HEK293 (cell line): Measurements from ENCODE around the gene HSDL2.

Source experiments
- GLIS2 ChIP-seq: fragments of 450-650 bp; formaldehyde crosslinking; IDR thresholded peaks from 2 replicates; pipeline ENCODE4 v1.5.1; 2016; ENCODE audit warnings: missing biosample characterization, missing genetic modification characterization
- KLF9 ChIP-seq: fragments of 450-650 bp; formaldehyde crosslinking; IDR thresholded peaks from 2 replicates; pipeline ENCODE4 v1.5.1; 2016; ENCODE audit warnings: missing biosample characterization, missing genetic modification characterization, low read depth
- MZF1 ChIP-seq: fragments of 450-650 bp; formaldehyde crosslinking; IDR thresholded peaks from 2 replicates; pipeline ENCODE4 v1.5.1; 2017; ENCODE audit warnings: missing biosample characterization, missing genetic modification characterization, borderline replicate concordance
- REPIN1 ChIP-seq: fragments of 450-650 bp; formaldehyde crosslinking; IDR thresholded peaks from 2 replicates; pipeline ENCODE4 v1.5.1; 2017; ENCODE audit warnings: missing biosample characterization, missing genetic modification characterization, low read depth
- SP7 ChIP-seq: fragments of 450-650 bp; formaldehyde crosslinking; IDR thresholded peaks from 2 replicates; pipeline ENCODE4 v1.5.1; 2016; ENCODE audit warnings: missing biosample characterization, missing genetic modification characterization
- ZBTB1 ChIP-seq: fragments of 450-650 bp; formaldehyde crosslinking; IDR thresholded peaks from 2 replicates; pipeline ENCODE4 v1.5.1; 2016; ENCODE audit warnings: missing biosample characterization, missing genetic modification characterization
- ZBTB17 ChIP-seq: fragments of 450-650 bp; formaldehyde crosslinking; IDR thresholded peaks from 2 replicates; pipeline ENCODE4 v1.5.1; 2016; ENCODE audit warnings: missing biosample characterization, missing genetic modification characterization
- ZBTB48 ChIP-seq: fragments of 450-650 bp; formaldehyde crosslinking; IDR thresholded peaks from 2 replicates; pipeline ENCODE4 v1.5.1; 2016; ENCODE audit warnings: missing biosample characterization, missing genetic modification characterization
- ZNF133 ChIP-seq: fragments of 450-650 bp; formaldehyde crosslinking; IDR thresholded peaks from 2 replicates; pipeline ENCODE4 v1.5.1; 2016; ENCODE audit warnings: missing biosample characterization, missing genetic modification characterization
- ZNF140 ChIP-seq: fragments of 450-650 bp; formaldehyde crosslinking; IDR thresholded peaks from 2 replicates; pipeline ENCODE4 v1.5.1; 2016; ENCODE audit warnings: missing biosample characterization, missing genetic modification characterization
- ZNF155 ChIP-seq: fragments of 450-650 bp; formaldehyde crosslinking; IDR thresholded peaks from 2 replicates; pipeline ENCODE4 v1.5.1; 2016; ENCODE audit warnings: missing biosample characterization, missing genetic modification characterization
- ZNF202 ChIP-seq: fragments of 450-650 bp; formaldehyde crosslinking; IDR thresholded peaks from 2 replicates; pipeline ENCODE4 v1.5.1; 2016; ENCODE audit warnings: missing biosample characterization, missing genetic modification characterization, borderline replicate concordance
- ZNF223 ChIP-seq: fragments of 450-650 bp; formaldehyde crosslinking; IDR thresholded peaks from 2 replicates; pipeline ENCODE4 v1.5.1; 2016; ENCODE audit warnings: missing biosample characterization, missing genetic modification characterization
- ZNF274 ChIP-seq, 2 experiments: fragments of 200-500 bp in 1 of 2; fragments of 450-650 bp in 1 of 2; sonication (Bioruptor generic) in 1 of 2; formaldehyde crosslinking in 1 of 2; IDR thresholded peaks; 2 replicates each; pipeline versions ENCODE4 v1.5.1 to v1.6.1; 2014 to 2016; ENCODE audit warnings: borderline replicate concordance in 1 of 2, inconsistent platforms in 1 of 2, low read length in 1 of 2, missing biosample characterization in 1 of 2, missing genetic modification characterization in 1 of 2
- ZNF324 ChIP-seq: fragments of 450-650 bp; formaldehyde crosslinking; IDR thresholded peaks from 2 replicates; pipeline ENCODE4 v1.5.1; 2016; ENCODE audit warnings: missing biosample characterization, missing genetic modification characterization
- ZNF341 ChIP-seq: fragments of 450-650 bp; formaldehyde crosslinking; IDR thresholded peaks from 2 replicates; pipeline ENCODE4; 2016; ENCODE audit warnings: low read depth, missing biosample characterization, missing genetic modification characterization
- ZNF391 ChIP-seq: fragments of 450-650 bp; formaldehyde crosslinking; IDR thresholded peaks from 2 replicates; pipeline ENCODE4 v1.5.1; 2016; ENCODE audit warnings: low read depth, missing biosample characterization, missing genetic modification characterization, borderline replicate concordance
- ZNF473 ChIP-seq: fragments of 450-650 bp; formaldehyde crosslinking; IDR thresholded peaks from 2 replicates; pipeline ENCODE4 v1.5.1; 2017; ENCODE audit warnings: missing biosample characterization, missing genetic modification characterization
- ZNF571 ChIP-seq: fragments of 450-650 bp; formaldehyde crosslinking; IDR thresholded peaks from 2 replicates; pipeline ENCODE4 v1.5.0; 2017; ENCODE audit warnings: missing biosample characterization, missing genetic modification characterization
- ZNF610 ChIP-seq: fragments of 450-650 bp; formaldehyde crosslinking; IDR thresholded peaks from 2 replicates; pipeline ENCODE4 v1.5.1; 2016; ENCODE audit warnings: missing biosample characterization, missing genetic modification characterization, borderline replicate concordance
- ZNF629 ChIP-seq: fragments of 450-650 bp; formaldehyde crosslinking; IDR thresholded peaks from 2 replicates; pipeline ENCODE4 v1.5.1; 2017; ENCODE audit warnings: missing biosample characterization, missing genetic modification characterization
- ZNF76 ChIP-seq: fragments of 450-650 bp; formaldehyde crosslinking; IDR thresholded peaks from 2 replicates; pipeline ENCODE4; 2016; ENCODE audit warnings: low read depth, missing biosample characterization, missing genetic modification characterization, borderline replicate concordance
- ZNF830 ChIP-seq: fragments of 450-650 bp; IDR thresholded peaks from 2 replicates; pipeline ENCODE4 v1.5.0; 2018; ENCODE audit warnings: missing biosample characterization, missing genetic modification characterization, low read depth, mild to moderate bottlenecking, moderate library complexity
- ZNF843 ChIP-seq: fragments of 450-650 bp; formaldehyde crosslinking; IDR thresholded peaks from 2 replicates; pipeline ENCODE4 v1.5.1; 2016; ENCODE audit warnings: missing biosample characterization, missing genetic modification characterization
- ZSCAN16 ChIP-seq: fragments of 450-650 bp; formaldehyde crosslinking; IDR thresholded peaks from 2 replicates; pipeline ENCODE4 v1.5.1; 2016; ENCODE audit warnings: missing biosample characterization, missing genetic modification characterization
- TF ChIP-seq, protein P1 (sequence below): fragments of 450-650 bp; formaldehyde crosslinking; conservative IDR thresholded peaks from 2 replicates; pipeline ENCODE4 v1.5.1; 2016; ENCODE audit warnings: low read depth, missing biosample characterization, missing genetic modification characterization
- TF ChIP-seq, protein P2 (sequence below): fragments of 450-650 bp; formaldehyde crosslinking; IDR thresholded peaks from 2 replicates; pipeline ENCODE4 v1.5.0; 2017; ENCODE audit warnings: missing biosample characterization, missing genetic modification characterization, borderline replicate concordance
- TF ChIP-seq, protein P3 (sequence below): fragments of 450-650 bp; formaldehyde crosslinking; IDR thresholded peaks from 2 replicates; pipeline ENCODE4 v1.5.1; 2016; ENCODE audit warnings: missing biosample characterization, missing genetic modification characterization, low read depth
- TF ChIP-seq, protein P4 (sequence below): fragments of 450-650 bp; formaldehyde crosslinking; IDR thresholded peaks from 2 replicates; pipeline ENCODE4 v1.5.1; 2016; ENCODE audit warnings: missing biosample characterization, missing genetic modification characterization

The HSDL2 gene

DNA sequence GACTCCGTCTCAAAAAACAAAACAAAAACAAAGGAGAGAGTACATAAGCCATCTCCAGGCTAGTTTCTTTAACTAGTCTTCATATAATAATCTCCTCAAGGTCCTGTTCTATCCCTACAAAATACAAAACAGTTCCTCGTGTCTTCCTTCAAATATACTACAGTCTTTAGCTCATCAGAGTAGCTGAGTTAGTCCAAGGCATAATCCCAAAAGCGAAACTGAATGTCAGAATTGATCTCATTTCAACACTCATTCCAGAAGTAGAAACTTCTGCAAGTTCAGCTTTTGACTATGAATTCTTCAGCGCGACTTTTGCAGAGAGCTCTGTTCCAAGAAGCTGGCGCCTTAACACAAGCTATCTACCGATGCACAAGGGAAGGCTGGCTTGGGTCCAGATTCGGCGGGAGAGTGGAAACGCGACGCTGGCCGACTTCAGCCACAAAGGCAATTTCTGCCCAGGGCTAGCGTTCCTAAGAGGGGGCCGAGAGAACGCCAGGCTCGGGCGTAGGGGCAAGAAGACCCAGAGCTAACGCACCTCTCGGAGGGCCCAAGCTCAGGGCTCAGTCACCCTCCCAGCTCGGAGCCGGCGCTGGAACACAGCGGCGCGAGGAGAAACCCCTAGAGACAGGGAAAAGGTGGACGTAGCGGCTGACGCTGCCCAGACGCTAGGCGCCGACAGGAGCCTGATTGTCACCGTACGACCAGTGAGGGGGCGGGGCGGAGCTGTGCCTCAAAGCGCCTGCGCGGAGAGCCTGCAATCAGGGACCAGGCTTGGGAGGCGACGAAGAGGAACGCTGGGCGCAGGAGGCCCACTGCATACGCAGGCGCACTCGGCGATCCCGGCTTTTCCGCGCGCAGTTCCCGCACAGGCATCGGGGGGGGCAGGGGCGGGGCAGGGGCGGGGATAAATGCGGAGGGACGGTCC lies 469 bp upstream of the HSDL2 start (continued):
- no peak; the same call in 1 of the 2 replicates for TF ChIP-seq ZNF391 (tag by site-specific recombination)
- no peak for TF ChIP-seq ZNF140 (tag by site-specific recombination)
- TF ChIP-seq GLIS2 (tag by site-specific recombination) = no peak
- peak; percentile 64 for TF ChIP-seq ZNF629 (tag by site-specific recombination)
- TF ChIP-seq ZNF843 (tag by site-specific recombination) = peak; percentile 22; the same call in 1 of the 2 replicates
- peak; percentile 79 for TF ChIP-seq ZBTB17
- peak; percentile 77 for TF ChIP-seq KLF9 (tag by site-specific recombination)
- TF ChIP-seq, protein P1, sequence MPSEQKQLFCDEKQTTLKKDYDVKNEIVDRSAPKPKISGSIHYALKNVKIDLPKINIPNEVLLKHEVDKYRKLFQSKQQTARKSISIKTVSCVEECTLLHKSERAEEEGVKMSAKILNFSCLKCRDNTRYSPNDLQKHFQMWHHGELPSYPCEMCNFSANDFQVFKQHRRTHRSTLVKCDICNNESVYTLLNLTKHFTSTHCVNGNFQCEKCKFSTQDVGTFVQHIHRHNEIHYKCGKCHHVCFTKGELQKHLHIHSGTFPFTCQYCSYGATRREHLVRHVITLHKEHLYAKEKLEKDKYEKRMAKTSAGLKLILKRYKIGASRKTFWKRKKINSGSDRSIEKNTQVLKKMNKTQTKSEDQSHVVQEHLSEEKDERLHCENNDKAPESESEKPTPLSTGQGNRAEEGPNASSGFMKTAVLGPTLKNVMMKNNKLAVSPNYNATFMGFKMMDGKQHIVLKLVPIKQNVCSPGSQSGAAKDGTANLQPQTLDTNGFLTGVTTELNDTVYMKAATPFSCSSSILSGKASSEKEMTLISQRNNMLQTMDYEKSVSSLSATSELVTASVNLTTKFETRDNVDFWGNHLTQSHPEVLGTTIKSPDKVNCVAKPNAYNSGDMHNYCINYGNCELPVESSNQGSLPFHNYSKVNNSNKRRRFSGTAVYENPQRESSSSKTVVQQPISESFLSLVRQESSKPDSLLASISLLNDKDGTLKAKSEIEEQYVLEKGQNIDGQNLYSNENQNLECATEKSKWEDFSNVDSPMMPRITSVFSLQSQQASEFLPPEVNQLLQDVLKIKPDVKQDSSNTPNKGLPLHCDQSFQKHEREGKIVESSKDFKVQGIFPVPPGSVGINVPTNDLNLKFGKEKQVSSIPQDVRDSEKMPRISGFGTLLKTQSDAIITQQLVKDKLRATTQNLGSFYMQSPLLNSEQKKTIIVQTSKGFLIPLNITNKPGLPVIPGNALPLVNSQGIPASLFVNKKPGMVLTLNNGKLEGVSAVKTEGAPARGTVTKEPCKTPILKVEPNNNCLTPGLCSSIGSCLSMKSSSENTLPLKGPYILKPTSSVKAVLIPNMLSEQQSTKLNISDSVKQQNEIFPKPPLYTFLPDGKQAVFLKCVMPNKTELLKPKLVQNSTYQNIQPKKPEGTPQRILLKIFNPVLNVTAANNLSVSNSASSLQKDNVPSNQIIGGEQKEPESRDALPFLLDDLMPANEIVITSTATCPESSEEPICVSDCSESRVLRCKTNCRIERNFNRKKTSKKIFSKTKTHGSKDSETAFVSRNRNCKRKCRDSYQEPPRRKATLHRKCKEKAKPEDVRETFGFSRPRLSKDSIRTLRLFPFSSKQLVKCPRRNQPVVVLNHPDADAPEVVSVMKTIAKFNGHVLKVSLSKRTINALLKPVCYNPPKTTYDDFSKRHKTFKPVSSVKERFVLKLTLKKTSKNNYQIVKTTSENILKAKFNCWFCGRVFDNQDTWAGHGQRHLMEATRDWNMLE = no peak
- TF ChIP-seq, protein P2, sequence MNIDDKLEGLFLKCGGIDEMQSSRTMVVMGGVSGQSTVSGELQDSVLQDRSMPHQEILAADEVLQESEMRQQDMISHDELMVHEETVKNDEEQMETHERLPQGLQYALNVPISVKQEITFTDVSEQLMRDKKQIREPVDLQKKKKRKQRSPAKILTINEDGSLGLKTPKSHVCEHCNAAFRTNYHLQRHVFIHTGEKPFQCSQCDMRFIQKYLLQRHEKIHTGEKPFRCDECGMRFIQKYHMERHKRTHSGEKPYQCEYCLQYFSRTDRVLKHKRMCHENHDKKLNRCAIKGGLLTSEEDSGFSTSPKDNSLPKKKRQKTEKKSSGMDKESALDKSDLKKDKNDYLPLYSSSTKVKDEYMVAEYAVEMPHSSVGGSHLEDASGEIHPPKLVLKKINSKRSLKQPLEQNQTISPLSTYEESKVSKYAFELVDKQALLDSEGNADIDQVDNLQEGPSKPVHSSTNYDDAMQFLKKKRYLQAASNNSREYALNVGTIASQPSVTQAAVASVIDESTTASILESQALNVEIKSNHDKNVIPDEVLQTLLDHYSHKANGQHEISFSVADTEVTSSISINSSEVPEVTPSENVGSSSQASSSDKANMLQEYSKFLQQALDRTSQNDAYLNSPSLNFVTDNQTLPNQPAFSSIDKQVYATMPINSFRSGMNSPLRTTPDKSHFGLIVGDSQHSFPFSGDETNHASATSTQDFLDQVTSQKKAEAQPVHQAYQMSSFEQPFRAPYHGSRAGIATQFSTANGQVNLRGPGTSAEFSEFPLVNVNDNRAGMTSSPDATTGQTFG (tag by site-specific recombination) = no peak
- TF ChIP-seq ZNF133 (tag by site-specific recombination) = no peak
- no peak for TF ChIP-seq ZNF76 (tag by site-specific recombination)
- peak; percentile 84 for TF ChIP-seq ZBTB48 (tag by site-specific recombination)
- no peak for TF ChIP-seq ZNF223
- no peak for TF ChIP-seq ZNF155
- TF ChIP-seq ZNF830 = no peak
- no peak for TF ChIP-seq ZNF610 (tag by site-specific recombination)
- TF ChIP-seq ZSCAN16 = no peak
- TF ChIP-seq ZNF473 = no peak
- TF ChIP-seq, protein P3, sequence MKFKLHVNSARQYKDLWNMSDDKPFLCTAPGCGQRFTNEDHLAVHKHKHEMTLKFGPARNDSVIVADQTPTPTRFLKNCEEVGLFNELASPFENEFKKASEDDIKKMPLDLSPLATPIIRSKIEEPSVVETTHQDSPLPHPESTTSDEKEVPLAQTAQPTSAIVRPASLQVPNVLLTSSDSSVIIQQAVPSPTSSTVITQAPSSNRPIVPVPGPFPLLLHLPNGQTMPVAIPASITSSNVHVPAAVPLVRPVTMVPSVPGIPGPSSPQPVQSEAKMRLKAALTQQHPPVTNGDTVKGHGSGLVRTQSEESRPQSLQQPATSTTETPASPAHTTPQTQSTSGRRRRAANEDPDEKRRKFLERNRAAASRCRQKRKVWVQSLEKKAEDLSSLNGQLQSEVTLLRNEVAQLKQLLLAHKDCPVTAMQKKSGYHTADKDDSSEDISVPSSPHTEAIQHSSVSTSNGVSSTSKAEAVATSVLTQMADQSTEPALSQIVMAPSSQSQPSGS (tag by site-specific recombination) = no peak
- TF ChIP-seq SP7 (tag by site-specific recombination) = peak; percentile 50
- no peak for TF ChIP-seq REPIN1 (tag by site-specific recombination)
- TF ChIP-seq ZNF202 (tag by site-specific recombination) = no peak
- TF ChIP-seq MZF1 (tag by site-specific recombination) = no peak
- no peak for TF ChIP-seq ZBTB1 (tag by site-specific recombination)
- TF ChIP-seq, protein P4, sequence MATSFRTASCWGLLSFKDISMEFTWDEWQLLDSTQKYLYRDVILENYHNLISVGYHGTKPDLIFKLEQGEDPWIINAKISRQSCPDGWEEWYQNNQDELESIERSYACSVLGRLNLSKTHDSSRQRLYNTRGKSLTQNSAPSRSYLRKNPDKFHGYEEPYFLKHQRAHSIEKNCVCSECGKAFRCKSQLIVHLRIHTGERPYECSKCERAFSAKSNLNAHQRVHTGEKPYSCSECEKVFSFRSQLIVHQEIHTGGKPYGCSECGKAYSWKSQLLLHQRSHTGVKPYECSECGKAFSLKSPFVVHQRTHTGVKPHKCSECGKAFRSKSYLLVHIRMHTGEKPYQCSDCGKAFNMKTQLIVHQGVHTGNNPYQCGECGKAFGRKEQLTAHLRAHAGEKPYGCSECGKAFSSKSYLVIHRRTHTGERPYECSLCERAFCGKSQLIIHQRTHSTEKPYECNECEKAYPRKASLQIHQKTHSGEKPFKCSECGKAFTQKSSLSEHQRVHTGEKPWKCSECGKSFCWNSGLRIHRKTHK = no peak
- TF ChIP-seq ZNF324 (tag by site-specific recombination) = no peak
- peak; percentile 70 for TF ChIP-seq ZNF341 (tag by site-specific recombination)
- no peak for TF ChIP-seq ZNF571
- no peak for TF ChIP-seq ZNF274 (IDR thresholded peaks at IDR 0.05; ENCODE audit: low read length)
- no peak for TF ChIP-seq ZNF274 (tag by site-specific recombination; IDR thresholded peaks at IDR 0.05; ENCODE audit: borderline replicate concordance)
